ENCODE data around the gene RGS12.

DNA sequence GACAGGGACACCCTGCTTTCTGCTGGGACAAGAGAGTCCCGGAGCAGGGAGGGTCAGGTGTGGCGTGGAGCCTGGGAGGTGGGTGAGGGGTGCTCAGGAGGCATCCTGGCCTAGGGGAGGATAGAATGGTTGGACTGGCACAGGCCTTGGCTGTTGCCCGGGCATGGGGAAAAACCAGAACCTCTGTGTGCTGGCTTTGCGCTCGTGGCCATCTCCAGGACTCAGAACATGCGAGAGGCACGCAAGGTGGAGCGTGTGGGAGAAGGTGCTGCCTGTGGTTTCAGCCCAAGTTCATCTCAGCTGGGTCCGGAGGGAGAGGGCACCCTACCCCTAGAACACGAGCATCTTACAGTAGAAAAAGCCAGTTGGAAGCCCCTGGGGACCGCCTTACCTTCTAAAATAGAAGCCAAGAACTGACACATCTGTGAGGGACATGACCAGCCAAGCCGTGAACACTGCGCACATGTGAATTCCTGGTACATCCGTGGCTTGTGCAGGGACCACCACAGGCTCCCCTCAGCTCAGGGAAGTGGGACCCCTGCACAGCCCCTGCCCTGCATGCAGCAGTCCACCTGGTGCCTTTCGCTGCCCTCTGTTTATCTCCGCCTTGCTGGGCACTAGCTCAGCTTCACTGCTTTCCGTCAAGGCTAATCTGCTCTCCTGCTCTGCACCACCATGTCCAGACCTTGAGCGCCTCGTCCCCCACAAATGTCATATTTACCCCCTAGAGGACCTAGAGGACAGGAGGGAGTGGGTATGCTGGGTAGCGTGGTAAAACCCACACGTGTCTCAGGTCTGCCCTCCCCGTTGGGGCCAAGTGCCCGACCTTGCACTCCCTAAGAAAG, 30.4 kb upstream of the RGS12 start:
- TF ChIP-seq, protein P1, sequence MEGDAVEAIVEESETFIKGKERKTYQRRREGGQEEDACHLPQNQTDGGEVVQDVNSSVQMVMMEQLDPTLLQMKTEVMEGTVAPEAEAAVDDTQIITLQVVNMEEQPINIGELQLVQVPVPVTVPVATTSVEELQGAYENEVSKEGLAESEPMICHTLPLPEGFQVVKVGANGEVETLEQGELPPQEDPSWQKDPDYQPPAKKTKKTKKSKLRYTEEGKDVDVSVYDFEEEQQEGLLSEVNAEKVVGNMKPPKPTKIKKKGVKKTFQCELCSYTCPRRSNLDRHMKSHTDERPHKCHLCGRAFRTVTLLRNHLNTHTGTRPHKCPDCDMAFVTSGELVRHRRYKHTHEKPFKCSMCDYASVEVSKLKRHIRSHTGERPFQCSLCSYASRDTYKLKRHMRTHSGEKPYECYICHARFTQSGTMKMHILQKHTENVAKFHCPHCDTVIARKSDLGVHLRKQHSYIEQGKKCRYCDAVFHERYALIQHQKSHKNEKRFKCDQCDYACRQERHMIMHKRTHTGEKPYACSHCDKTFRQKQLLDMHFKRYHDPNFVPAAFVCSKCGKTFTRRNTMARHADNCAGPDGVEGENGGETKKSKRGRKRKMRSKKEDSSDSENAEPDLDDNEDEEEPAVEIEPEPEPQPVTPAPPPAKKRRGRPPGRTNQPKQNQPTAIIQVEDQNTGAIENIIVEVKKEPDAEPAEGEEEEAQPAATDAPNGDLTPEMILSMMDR (IDR thresholded peaks at IDR 0.05) = no peak
- TF ChIP-seq POLR2A (IDR thresholded peaks at IDR 0.05) = no peak

Measured in thyroid gland (tissue), 4 donors.